DOHH2 (cell line): ENCODE results near the gene TAF1C.

Experiments
- H3F3A ChIP-seq: fragments of 200-600 bp; sonication (generic), shearing (Covaris generic); 2 replicates; pipeline ENCODE4 v1.6.0; 2016; ENCODE audit warnings: antibody characterized with exemption, mild to moderate bottlenecking; ENCODE audit not compliant: control insufficient read depth, insufficient read depth
- H3K27ac ChIP-seq: fragments of 200-600 bp; sonication (generic); 2 replicates; pipeline ENCODE4 v1.5.1; 2014; ENCODE audit warnings: low read depth, mild to moderate bottlenecking, low read length, moderate library complexity
- H3K27me3 ChIP-seq: fragments of 200-600 bp; sonication (generic); 2 replicates; pipeline ENCODE4 v1.6.1; 2014; ENCODE audit warnings: mild to moderate bottlenecking, low read length, mixed read lengths; ENCODE audit not compliant: control insufficient read depth
- H3K36me3 ChIP-seq: fragments of 200-600 bp; sonication (generic); 2 replicates; pipeline ENCODE4 v1.6.1; 2014; ENCODE audit warnings: mild to moderate bottlenecking, low read length, moderate library complexity, mixed read lengths; ENCODE audit not compliant: control insufficient read depth
- H3K4me1 ChIP-seq: fragments of 200-600 bp; sonication (generic); 2 replicates; pipeline ENCODE4 v1.6.1; 2014; ENCODE audit warnings: mild to moderate bottlenecking, low read length, mixed read lengths; ENCODE audit not compliant: control insufficient read depth
- H3K4me2 ChIP-seq: fragments of 200-600 bp; sonication (generic); 2 replicates; pipeline ENCODE4 v1.6.0; 2014; ENCODE audit warnings: mild to moderate bottlenecking, low read length, moderate library complexity
- H3K4me3 ChIP-seq: fragments of 200-600 bp; sonication (generic); 2 replicates; pipeline ENCODE4 v1.5.1; 2014; ENCODE audit warnings: mild to moderate bottlenecking, low read length, mixed read lengths
- H3K79me2 ChIP-seq: fragments of 200-600 bp; sonication (generic); 2 replicates; pipeline ENCODE4 v1.6.1; 2014; ENCODE audit warnings: mild to moderate bottlenecking, low read length, mixed read lengths; ENCODE audit not compliant: control insufficient read depth
- H3K9me2 ChIP-seq: fragments of 200-600 bp; sonication (generic); replicated peaks from 2 replicates; pipeline ENCODE4 v1.6.1; 2014; ENCODE audit warnings: mild to moderate bottlenecking, low read length, mixed read lengths; ENCODE audit not compliant: control insufficient read depth
- H3K9me3 ChIP-seq: fragments of 200-600 bp; sonication (generic); 2 replicates; pipeline ENCODE4 v1.6.1; 2014; ENCODE audit warnings: antibody characterized with exemption, low read length, mixed read lengths; ENCODE audit not compliant: control insufficient read depth, insufficient read depth
- H4K20me1 ChIP-seq: fragments of 200-600 bp; sonication (generic); 2 replicates; pipeline ENCODE4 v1.6.0; 2014; ENCODE audit warnings: low read depth, mild to moderate bottlenecking, antibody characterized with exemption, low read length, moderate library complexity; ENCODE audit not compliant: control insufficient read depth, insufficient read depth
- CTCF ChIP-seq: fragments of 200-600 bp; sonication (generic); IDR thresholded peaks from one replicate; pipeline ENCODE4 v1.5.1; 2014; ENCODE audit warnings: antibody characterized with exemption, mild to moderate bottlenecking, low read depth, low read length; ENCODE audit not compliant: poor library complexity, severe bottlenecking
- EZH2phosphoT487 ChIP-seq: fragments of 200-600 bp; sonication (generic); IDR thresholded peaks from 2 replicates; pipeline ENCODE4 v1.6.1; 2017; ENCODE audit warnings: borderline replicate concordance, mild to moderate bottlenecking, antibody characterized with exemption, low read length, moderate library complexity, mixed read lengths

The TAF1C gene

GRCh38 chr16:84193480-84193879 lies 6.6 kb upstream of the TAF1C start:
- Histone ChIP-seq H3K4me1 (peaks cover 20% of the 10 kb centered on the region), H4K20me1 (no peaks in the 10 kb centered on the region), H3K79me2 (no peaks in the 10 kb centered on the region), H3F3A (no peaks in the 10 kb centered on the region), H3K4me3 (peak overlapping the region; percentile 64), H3K9me3 (no peaks in the 10 kb centered on the region), H3K9me2 (no peaks in the 10 kb centered on the region), H3K4me2 (peak overlapping the region; percentile 62), H3K27me3 (no peaks in the 10 kb centered on the region), H3K36me3 (no peaks in the 10 kb centered on the region), H3K27ac (no peak overlapping the region)
- TF ChIP-seq EZH2phosphoT487 (no peak), CTCF (no peak)

- Histone ChIP-seq H4K20me1 (no peaks in the 10 kb centered on the region), H3F3A (no peaks in the 10 kb centered on the region), H3K9me3 (no peaks in the 10 kb centered on the region), H3K27ac (no peak overlapping the region), H3K79me2 (peaks cover 7% of the 10 kb centered on the region), H3K4me3 (no peak overlapping the region), H3K9me2 (no peaks in the 10 kb centered on the region), H3K4me1 (peaks cover 24% of the 10 kb centered on the region), H3K4me2 (no peak overlapping the region), H3K36me3 (no peaks in the 10 kb centered on the region; the same call in 1 of the 2 replicates), H3K27me3 (no peaks in the 10 kb centered on the region)
- TF ChIP-seq CTCF (no peak), EZH2phosphoT487 (no peak)
These were observed 4.6 kb upstream of the TAF1C start for GRCh38 chr16:84191466-84191865.

GRCh38 chr16:84190731-84191388 lies 4.0 kb upstream of the TAF1C start, which contains the start of gene ADAD2:
TSS of gene ADAD2 (plus strand) at chr16:84191157. CDS start at chr16:84191231, 74 bp downstream.
- H3K27me3 ChIP-seq, result no peaks in the 10 kb centered on the region
- no peaks in the 10 kb centered on the region for H3F3A ChIP-seq
- H3K27ac ChIP-seq, result no peak within 1 kb of the TSS
- no peaks in the 10 kb centered on the region; the same call in 1 of the 2 replicates for H3K36me3 ChIP-seq
- no peak within 1 kb of the TSS for H3K4me3 ChIP-seq
- H3K4me2 ChIP-seq, result no peak within 1 kb of the TSS
- no peaks in the 10 kb centered on the region for H3K9me3 ChIP-seq
- peaks cover 13% of the 10 kb centered on the region for H3K79me2 ChIP-seq
- H3K4me1 ChIP-seq, result peaks cover 27% of the 10 kb centered on the region
- TF ChIP-seq EZH2phosphoT487 (no peak), CTCF (no peak)
- no peaks in the 10 kb centered on the region for H3K9me2 ChIP-seq
- H4K20me1 ChIP-seq, result no peaks in the 10 kb centered on the region
